Osteoblast (primary cell): ENCODE data around the gene RAMACL. TPM values are rescaled to one million over a fixed set of nuclear protein-coding genes. Genes with fewer than 3 reads are reported as not detected.
A peak's percentile ranks its signal among the peaks of the same experiment; 100 is the strongest.
"Not testable (repeated sequence)": the region's sequence is repeated elsewhere in the genome, so short reads cannot be mapped to it uniquely, and the experiment has no call there.

Experiments used
- DNase-seq: peaks from one replicate; pipeline ENCODE4 v3.0.0; 2011; ENCODE audit warnings: low spot score, mixed read lengths; ENCODE audit not compliant: insufficient read length; ENCODE audit errors: missing footprints
- H2AFZ ChIP-seq: 2 replicates; pipeline ENCODE4 v1.6.0; 2011; ENCODE audit warnings: mild to moderate bottlenecking, low read length
- H3K27ac ChIP-seq: 2 replicates; pipeline ENCODE4 v1.5.1; 2011; ENCODE audit warnings: mild to moderate bottlenecking, low read depth, low read length, moderate library complexity
- H3K27me3 ChIP-seq: 2 replicates; pipeline ENCODE4 v1.6.0; 2012; ENCODE audit warnings: mild to moderate bottlenecking, control low read depth, inconsistent platforms, low read length, moderate library complexity; ENCODE audit not compliant: insufficient read depth
- H3K36me3 ChIP-seq: 2 replicates; pipeline ENCODE4 v1.5.1; 2011; ENCODE audit warnings: mild to moderate bottlenecking, low read length, control low read depth, moderate library complexity; ENCODE audit not compliant: insufficient read depth
- H3K4me1 ChIP-seq: 2 replicates; pipeline ENCODE4 v1.5.1; 2011; ENCODE audit warnings: mild to moderate bottlenecking, low read length, control low read depth, moderate library complexity; ENCODE audit not compliant: insufficient read depth
- H3K4me2 ChIP-seq: 2 replicates; pipeline ENCODE4 v1.6.0; 2011; ENCODE audit warnings: mild to moderate bottlenecking, low read length; ENCODE audit not compliant: insufficient read depth
- H3K4me3 ChIP-seq: fragments of 200-600 bp; sonication (generic); 3 replicates; pipeline ENCODE4 v1.5.1; 2012; ENCODE audit warnings: mild to moderate bottlenecking, low read length, inconsistent platforms; ENCODE audit not compliant: insufficient read depth
- H3K79me2 ChIP-seq: 2 replicates; pipeline ENCODE4 v1.6.0; 2012; ENCODE audit warnings: mild to moderate bottlenecking, low read length, control low read depth, inconsistent platforms; ENCODE audit not compliant: insufficient read depth
- H3K9me3 ChIP-seq: 2 replicates; pipeline ENCODE4 v1.5.1; 2011; ENCODE audit warnings: low read depth, low read length, control low read depth
- H4K20me1 ChIP-seq: 2 replicates; pipeline ENCODE4 v1.6.0; 2012; ENCODE audit warnings: mild to moderate bottlenecking, low read length, control low read depth; ENCODE audit not compliant: insufficient read depth
- CTCF ChIP-seq: IDR thresholded peaks from 2 replicates; pipeline ENCODE4 v1.5.1; 2011; ENCODE audit warnings: mild to moderate bottlenecking, low read depth, low read length, moderate library complexity; ENCODE audit errors: extremely low read depth
- total RNA-seq: library from RNA; depleted of rRNA; stranded (reverse); fragments of >200 nt; gene quantifications from 2 replicates; pipeline ENCODE4 v1.2.3, GENCODE V29; 2012

Gene RAMACL
- total RNA-seq, 1 donor, result 3.3 TPM

GRCh38 chr6:166582258-166582657 is 4.2 kb downstream of the RAMACL start:
- no peak for TF ChIP-seq CTCF
- no peak overlapping the region for H3K4me2 ChIP-seq
- no peaks in the 10 kb centered on the region for H3K36me3 ChIP-seq
- H3K9me3 ChIP-seq, result no peaks in the 10 kb centered on the region
- H2AFZ ChIP-seq, result no peak overlapping the region
- H3K4me3 ChIP-seq, result no peak overlapping the region
- H3K4me1 ChIP-seq, result peaks cover 10% of the 10 kb centered on the region
- no peak overlapping the region for H3K27ac ChIP-seq
- no peaks in the 10 kb centered on the region for H4K20me1 ChIP-seq
- H3K27me3 ChIP-seq, result no peaks in the 10 kb centered on the region
- peaks cover 47% of the 10 kb centered on the region for H3K79me2 ChIP-seq
- DNase-seq, result no peak

GRCh38 chr6:166581801-166582200 is 4.7 kb downstream of the RAMACL start:
- not testable (repeated sequence) for H3K9me3 ChIP-seq, H4K20me1 ChIP-seq, H3K4me2 ChIP-seq, H3K27ac ChIP-seq, H3K4me3 ChIP-seq, H3K4me1 ChIP-seq, H3K36me3 ChIP-seq, DNase-seq, H3K27me3 ChIP-seq, H2AFZ ChIP-seq
- peaks cover 42% of the 10 kb centered on the region for H3K79me2 ChIP-seq

- Histone ChIP-seq H3K4me3 (no peak overlapping the region), H3K4me2 (no peak overlapping the region), H3K9me3 (no peaks in the 10 kb centered on the region), H3K27me3 (no peaks in the 10 kb centered on the region), H3K4me1 (peaks cover 10% of the 10 kb centered on the region), H4K20me1 (no peaks in the 10 kb centered on the region), H3K36me3 (no peaks in the 10 kb centered on the region), H3K27ac (peak overlapping the region; percentile 28), H2AFZ (no peak overlapping the region), H3K79me2 (peaks cover 36% of the 10 kb centered on the region)
- no peak for DNase-seq
- TF ChIP-seq CTCF, result no peak
These were observed 5.4 kb downstream of the RAMACL start for GRCh38 chr6:166581091-166581511.

- Histone ChIP-seq H3K4me1 (peaks cover 10% of the 10 kb centered on the region), H3K4me2 (no peak overlapping the region), H2AFZ (no peak overlapping the region), H3K4me3 (no peak overlapping the region), H3K79me2 (peaks cover 39% of the 10 kb centered on the region), H4K20me1 (no peaks in the 10 kb centered on the region), H3K36me3 (no peaks in the 10 kb centered on the region), H3K27ac (no peak overlapping the region), H3K9me3 (no peaks in the 10 kb centered on the region), H3K27me3 (no peaks in the 10 kb centered on the region)
- no peak for DNase-seq
- no peak for TF ChIP-seq CTCF
These were observed 6.1 kb downstream of the RAMACL start for GRCh38 chr6:166580076-166581050.
